C4-2B (cell line): ENCODE measurements around the gene CAPRIN1.
"Not testable (repeated sequence)": the region's sequence is repeated elsewhere in the genome, so short reads cannot be mapped to it uniquely, and the experiment has no call there.

Source experiments
- H3K27ac ChIP-seq: fragments of 450-650 bp; 2 replicates; pipeline ENCODE4 v1.5.1; 2017
- CTCF ChIP-seq: fragments of 450-650 bp; conservative IDR thresholded peaks from 2 replicates; pipeline ENCODE4 v1.5.1; 2017; ENCODE audit warnings: mild to moderate bottlenecking
- ZFX ChIP-seq: fragments of 450-650 bp; IDR thresholded peaks from 2 replicates; pipeline ENCODE4 v1.6.1; 2017

CAPRIN1 gene

GRCh38 chr11:34052036-34052607 is 591 bp downstream of the CAPRIN1 start:
- H3K27ac ChIP-seq = peak overlapping the region; percentile 98

GRCh38 chr11:34052608-34053160 is 1.2 kb downstream of the CAPRIN1 start:
- peak overlapping the region; percentile 98 for H3K27ac ChIP-seq
- TF ChIP-seq ZFX (peak; percentile 44), CTCF (no peak)

More at GRCh38 chr11:34052036-34052607, 591 bp downstream of the CAPRIN1 start:
- TF ChIP-seq ZFX (no peak; the same call in 1 of the 2 replicates), CTCF (no peak)

GRCh38 chr11:34053161-34053686 is 1.7 kb downstream of the CAPRIN1 start:
- TF ChIP-seq ZFX = no peak
- no peak for TF ChIP-seq CTCF

GRCh38 chr11:34054351-34054750 is 2.8 kb downstream of the CAPRIN1 start:
- not testable (repeated sequence) for H3K27ac ChIP-seq

More at GRCh38 chr11:34053161-34053686, 1.7 kb downstream of the CAPRIN1 start:
- H3K27ac ChIP-seq = peak overlapping the region; percentile 98

GRCh38 chr11:34055218-34056000 is 3.9 kb downstream of the CAPRIN1 start:
- no peak overlapping the region for H3K27ac ChIP-seq
- no peak for TF ChIP-seq ZFX
- TF ChIP-seq CTCF = no peak

- no peak overlapping the region for H3K27ac ChIP-seq
- TF ChIP-seq CTCF (no peak), ZFX (no peak)
Measured at GRCh38 chr11:34056672-34057071, 5.1 kb downstream of the CAPRIN1 start.

GRCh38 chr11:34063061-34063795 is 11.7 kb downstream of the CAPRIN1 start:
- H3K27ac ChIP-seq = no peak overlapping the region
- TF ChIP-seq CTCF = no peak
- no peak for TF ChIP-seq ZFX
